Upper lobe of left lung (tissue), 6 donors: ENCODE data around the gene COL6A5. TPM values are rescaled to one million over a fixed set of nuclear protein-coding genes. Genes with fewer than 3 reads are reported as not detected.

Source experiments
- ATAC-seq, 2 donors: fragments of 200-7000 bp; cut with Tn5 transposase; one replicate each; pipeline ENCODE4 v1.9.1; 2022; ENCODE audit warnings: mild to moderate bottlenecking in 2 of 2, moderate library complexity in 2 of 2; ENCODE audit not compliant: low FRiP score in 2 of 2
- DNase-seq, 2 donors: peaks; one replicate each; pipeline ENCODE4 v3.0.0-alpha.2; 2019 to 2020
- H3K27ac ChIP-seq, 4 donors: fragments of 200-600 bp; sonication (generic); one replicate each; pipeline ENCODE4 v1.5.1; 2016 to 2019
- H3K27me3 ChIP-seq, 4 donors: fragments of 200-600 bp; sonication (generic); one replicate each; pipeline ENCODE4 v1.5.1; 2017 to 2019
- H3K36me3 ChIP-seq, 4 donors: fragments of 200-600 bp; sonication (generic); one replicate each; pipeline ENCODE4 v1.5.1; 2016 to 2019
- H3K4me1 ChIP-seq, 4 donors: fragments of 200-600 bp; sonication (generic); one replicate each; pipeline ENCODE4 v1.5.1; 2018 to 2019
- H3K4me3 ChIP-seq, 4 donors: fragments of 200-600 bp; sonication (generic); one replicate each; pipeline ENCODE4 v1.5.1; 2017 to 2019; ENCODE audit warnings: mild to moderate bottlenecking in 2 of 4, moderate library complexity in 1 of 4
- H3K9me3 ChIP-seq, 4 donors: fragments of 200-600 bp; sonication (generic); one replicate each; pipeline ENCODE4 v1.5.1; 2018 to 2019
- CTCF ChIP-seq, 6 experiments: fragments of 450-650 bp in 4 of 6; fragments of 200-600 bp in 2 of 6; sonication (generic) in 2 of 6; IDR thresholded peaks; one replicate each; pipeline ENCODE4 v1.5.1; 2016 to 2019; ENCODE audit warnings: antibody characterized with exemption in 6 of 6
- EP300 ChIP-seq, 4 donors: sonication (generic); formaldehyde crosslinking; IDR thresholded peaks; one replicate each; pipeline ENCODE4 v1.5.1; 2017; ENCODE audit warnings: antibody characterized with exemption in 4 of 4, control low read depth in 2 of 4
- POLR2A ChIP-seq, 4 donors: fragments of 450-650 bp; IDR thresholded peaks; one replicate each; pipeline ENCODE4 v1.5.1; 2016 to 2017; ENCODE audit warnings: antibody characterized with exemption in 4 of 4, mild to moderate bottlenecking in 2 of 4
- POLR2AphosphoS5 ChIP-seq, 2 donors: sonication (generic); formaldehyde crosslinking; IDR thresholded peaks; one replicate each; pipeline ENCODE4 v1.5.1; 2017; ENCODE audit warnings: antibody characterized with exemption in 2 of 2
- WGBS, 2 donors: methylation state at CpG; one replicate each; pipeline ENCODE4 v1.1.5; 2017 to 2018; 5-methylcytosine and 5-hydroxymethylcytosine counted together
- total RNA-seq, 6 donors: library from RNA; depleted of rRNA in 4 of 6; stranded (reverse); fragments of >200 nt in 4 of 6; gene quantifications; one replicate each; pipeline versions ENCODE4 v1.1.0 to v1.2.1, GENCODE V29; 2016 to 2021
- donor health status: DM: no; HTN: no; CAD: no; lungs with moderate emphysema.
- donor health status: DM: no; HTN: yes; CAD: no; lungs with severe emphysema.

Gene COL6A5
- total RNA-seq, 6 donors from 2014 or later: 1.7 to 6.1 (median 3.9) TPM

GRCh38 chr3:130377960-130378676 is 32.6 kb downstream of the COL6A5 start:
- H3K4me3 ChIP-seq: no peak overlapping the region
- 74 to 86% methylated on average over 1 of the region's 1 CpG for WGBS, 2 donors
- no peak for DNase-seq
- no peak for ATAC-seq
- no peak for TF ChIP-seq CTCF (IDR thresholded peaks at IDR 0.05)
- TF ChIP-seq POLR2AphosphoS5 (IDR thresholded peaks at IDR 0.05): no peak
- no peak for TF ChIP-seq EP300 (IDR thresholded peaks at IDR 0.05)
- no peak for TF ChIP-seq POLR2A (IDR thresholded peaks at IDR 0.05)
- no peaks in the 10 kb centered on the region for H3K4me1 ChIP-seq
- H3K9me3 ChIP-seq: no peaks in the 10 kb centered on the region
- no peak overlapping the region for H3K27ac ChIP-seq
- H3K36me3 ChIP-seq: no peaks in the 10 kb centered on the region
- no peaks in the 10 kb centered on the region for H3K27me3 ChIP-seq

GRCh38 chr3:130378677-130379191 is 33.3 kb downstream of the COL6A5 start:
- no peaks in the 10 kb centered on the region for H3K27me3 ChIP-seq
- no peaks in the 10 kb centered on the region for H3K36me3 ChIP-seq
- WGBS, 2 donors: 75 to 76% methylated on average over 7 of the region's 7 CpGs
- H3K9me3 ChIP-seq: no peaks in the 10 kb centered on the region
- H3K4me1 ChIP-seq: no peaks in the 10 kb centered on the region
- no peak for TF ChIP-seq CTCF (IDR thresholded peaks at IDR 0.05)
- no peak for ATAC-seq
- no peak for DNase-seq
- H3K4me3 ChIP-seq: no peak overlapping the region
- H3K27ac ChIP-seq: no peak overlapping the region

GRCh38 chr3:130379274-130379673 is 33.8 kb downstream of the COL6A5 start:
- Histone ChIP-seq H3K4me3 (no peak overlapping the region), H3K9me3 (no peaks in the 10 kb centered on the region), H3K4me1 (no peaks in the 10 kb centered on the region), H3K27ac (no peak overlapping the region), H3K36me3 (no peaks in the 10 kb centered on the region), H3K27me3 (no peaks in the 10 kb centered on the region)
- ATAC-seq (no peak), DNase-seq (no peak)
- WGBS, 2 donors: 87 to 90% methylated on average over 6 of the region's 6 CpGs
- TF ChIP-seq CTCF (IDR thresholded peaks at IDR 0.05) (no peak), EP300 (IDR thresholded peaks at IDR 0.05) (no peak), POLR2A (IDR thresholded peaks at IDR 0.05) (no peak), POLR2AphosphoS5 (IDR thresholded peaks at IDR 0.05) (no peak)

GRCh38 chr3:130380398-130380797 is 34.9 kb downstream of the COL6A5 start:
- no peaks in the 10 kb centered on the region for H3K4me1 ChIP-seq
- DNase-seq (no peak), ATAC-seq (no peak)
- TF ChIP-seq EP300 (IDR thresholded peaks at IDR 0.05) (no peak), POLR2AphosphoS5 (IDR thresholded peaks at IDR 0.05) (no peak), CTCF (IDR thresholded peaks at IDR 0.05) (no peak), POLR2A (IDR thresholded peaks at IDR 0.05) (no peak)
- H3K27ac ChIP-seq: no peak overlapping the region
- H3K36me3 ChIP-seq: no peaks in the 10 kb centered on the region
- H3K27me3 ChIP-seq: no peaks in the 10 kb centered on the region
- no peaks in the 10 kb centered on the region for H3K9me3 ChIP-seq
- no peak overlapping the region for H3K4me3 ChIP-seq

GRCh38 chr3:130383424-130383823 is 38.0 kb downstream of the COL6A5 start:
- H3K36me3 ChIP-seq: no peaks in the 10 kb centered on the region
- no peak overlapping the region for H3K4me3 ChIP-seq
- H3K27me3 ChIP-seq: no peaks in the 10 kb centered on the region
- no peaks in the 10 kb centered on the region for H3K4me1 ChIP-seq
- H3K9me3 ChIP-seq: no peaks in the 10 kb centered on the region
- no peak for TF ChIP-seq POLR2A (IDR thresholded peaks at IDR 0.05)
- TF ChIP-seq POLR2AphosphoS5 (IDR thresholded peaks at IDR 0.05): no peak
- no peak for TF ChIP-seq CTCF (IDR thresholded peaks at IDR 0.05)
- no peak for TF ChIP-seq EP300 (IDR thresholded peaks at IDR 0.05)
- DNase-seq: no peak
- WGBS, 2 donors: 91 to 93% methylated on average over 3 of the region's 3 CpGs
- no peak overlapping the region for H3K27ac ChIP-seq
- no peak for ATAC-seq
